GM19240 (cell line): ENCODE results near the gene MEF2A.
"Not testable (repeated sequence)": the region's sequence is repeated elsewhere in the genome, so short reads cannot be mapped to it uniquely, and the experiment has no call there.

ENCODE experiments used
- DNase-seq: peaks from one replicate; pipeline ENCODE4 v3.0.0; 2011; ENCODE audit warnings: low spot score; ENCODE audit not compliant: insufficient read length

The MEF2A gene

GRCh38 chr15:99644913-99645542 lies 79.2 kb downstream of the MEF2A start:
- no peak for DNase-seq

- DNase-seq = no peak
These were observed 79.8 kb downstream of the MEF2A start for GRCh38 chr15:99645543-99645935.

- no peak for DNase-seq
These were observed 80.2 kb downstream of the MEF2A start for GRCh38 chr15:99645951-99646350.

GRCh38 chr15:99651023-99651807 lies 85.4 kb downstream of the MEF2A start:
- DNase-seq = no peak

- no peak for DNase-seq
These were observed 90.4 kb downstream of the MEF2A start for GRCh38 chr15:99656205-99656604.

- DNase-seq = no peak
These were observed 92.2 kb downstream of the MEF2A start for GRCh38 chr15:99657996-99658395.

- no peak for DNase-seq
These were observed 97.1 kb downstream of the MEF2A start for GRCh38 chr15:99662903-99663302.

- DNase-seq = not testable (repeated sequence)
These were observed 100.3 kb downstream of the MEF2A start for GRCh38 chr15:99666073-99666472.

GRCh38 chr15:99668533-99669182 lies 102.9 kb downstream of the MEF2A start:
- no peak for DNase-seq

- no peak for DNase-seq
These were observed 103.5 kb downstream of the MEF2A start for GRCh38 chr15:99669250-99669649.

GRCh38 chr15:99671926-99672635 lies 106.3 kb downstream of the MEF2A start:
- DNase-seq = no peak

- DNase-seq = no peak
These were observed 107.3 kb downstream of the MEF2A start for GRCh38 chr15:99673111-99673510.

GRCh38 chr15:99674279-99674678 lies 108.5 kb downstream of the MEF2A start:
- DNase-seq = no peak

GRCh38 chr15:99677540-99678134 lies 111.9 kb downstream of the MEF2A start:
- DNase-seq = no peak

GRCh38 chr15:99680276-99680675 lies 114.5 kb downstream of the MEF2A start:
- no peak for DNase-seq

- no peak for DNase-seq
These were observed 116.2 kb downstream of the MEF2A start for GRCh38 chr15:99681990-99682389.

GRCh38 chr15:99682455-99682854 lies 116.7 kb downstream of the MEF2A start:
- no peak for DNase-seq

- no peak for DNase-seq
These were observed 117.4 kb downstream of the MEF2A start for GRCh38 chr15:99683000-99683670.

GRCh38 chr15:99686290-99686689 lies 120.5 kb downstream of the MEF2A start:
- DNase-seq = no peak

- DNase-seq = no peak
These were observed 127.0 kb downstream of the MEF2A start for GRCh38 chr15:99692825-99693224.

GRCh38 chr15:99696096-99696495 lies 130.3 kb downstream of the MEF2A start:
- no peak for DNase-seq
